ENCODE results near the gene KASH5.

The KASH5 gene

DNA sequence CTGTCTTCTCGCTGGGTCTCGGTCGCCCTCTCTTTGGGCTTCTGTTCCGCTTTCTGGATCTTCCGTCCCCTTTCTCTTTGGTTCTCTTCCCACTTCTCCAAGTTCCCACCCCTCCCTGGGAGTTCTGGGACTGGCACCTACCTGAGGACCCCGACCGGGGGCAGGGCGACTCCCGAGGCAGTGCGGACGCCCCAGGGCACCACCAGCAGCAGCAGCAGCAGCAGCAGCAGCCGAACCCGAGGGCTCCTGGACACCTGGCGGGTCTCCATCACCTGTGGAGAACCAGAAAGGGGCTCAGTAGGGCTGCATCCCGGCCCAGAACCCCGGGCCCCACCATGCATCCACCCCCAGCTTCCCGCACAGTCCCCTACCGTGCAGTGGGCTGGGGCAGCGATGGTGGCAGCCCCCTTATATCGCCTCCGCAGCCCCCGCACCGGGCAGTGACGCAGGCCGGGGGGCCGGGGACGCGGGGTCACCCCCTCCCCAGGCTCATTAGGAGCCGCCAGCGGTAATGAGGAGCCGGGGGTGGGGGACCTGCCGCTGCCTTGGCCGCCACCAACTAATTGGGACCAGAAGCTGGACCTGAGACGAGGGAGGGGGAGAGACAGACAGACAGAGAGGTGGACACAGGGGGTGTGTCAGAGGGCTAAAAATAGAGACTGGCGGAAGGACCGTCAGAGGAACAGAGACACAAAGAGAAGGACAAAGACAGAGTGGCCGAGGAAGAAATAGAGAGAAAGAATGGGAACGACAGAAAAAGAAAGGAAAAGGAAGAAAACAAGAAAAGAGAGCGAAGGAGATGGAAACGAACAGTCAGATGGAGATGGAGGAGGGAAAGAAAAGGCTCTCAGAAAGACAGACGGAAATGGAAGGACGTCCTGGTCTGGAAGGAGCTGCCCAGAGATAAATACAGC lies 35.3 kb downstream of the KASH5 start, which contains the start of gene PTH2:
PTH2 (minus strand) TSS at position 371 of the 914 bp plus-strand sequence; CDS start at position 269, 102 bp downstream.
- Histone ChIP-seq H3K36me3 (ENCODE audit: insufficient read depth, low read length) (no peaks in the 10 kb centered on the region), H3K9me3 (ENCODE audit: low read length) (peaks cover 2% of the 10 kb centered on the region), H3K4me1 (ENCODE audit: insufficient read depth, low read length) (peaks cover 18% of the 10 kb centered on the region), H3K4me3 (ENCODE audit: low read length) (peak within 1 kb of the TSS; percentile 20), H2AFZ (ENCODE audit: low read depth, low read length) (no peak within 1 kb of the TSS), H3K27me3 (ENCODE audit: insufficient read depth, low read length) (peaks cover 91% of the 10 kb centered on the region)

DNA sequence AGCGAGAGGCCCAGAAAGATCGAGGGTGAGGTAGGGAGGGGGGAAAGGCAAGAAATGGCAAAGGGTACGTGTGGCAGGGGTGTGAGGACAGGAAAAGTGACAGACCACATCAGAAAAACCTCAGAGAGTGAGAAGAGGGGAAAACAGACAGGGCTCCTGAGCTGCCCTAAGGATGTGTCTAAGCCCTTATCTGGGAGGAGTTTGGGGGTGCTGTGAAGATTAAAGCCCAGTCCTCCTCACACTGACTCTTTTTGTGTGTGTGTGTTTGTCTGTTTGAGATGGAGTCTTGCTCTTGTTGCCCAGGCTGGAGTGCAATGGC lies 35.9 kb downstream of the KASH5 start:
- no peak overlapping the region for H2AFZ ChIP-seq (ENCODE audit: low read depth, low read length)
- peaks cover 2% of the 10 kb centered on the region for H3K9me3 ChIP-seq (ENCODE audit: low read length)
- peaks cover 91% of the 10 kb centered on the region for H3K27me3 ChIP-seq (ENCODE audit: insufficient read depth, low read length)
- H3K4me1 ChIP-seq (ENCODE audit: insufficient read depth, low read length) = peaks cover 23% of the 10 kb centered on the region
- H3K4me3 ChIP-seq (ENCODE audit: low read length) = no peak overlapping the region
- H3K36me3 ChIP-seq (ENCODE audit: insufficient read depth, low read length) = no peaks in the 10 kb centered on the region

DNA sequence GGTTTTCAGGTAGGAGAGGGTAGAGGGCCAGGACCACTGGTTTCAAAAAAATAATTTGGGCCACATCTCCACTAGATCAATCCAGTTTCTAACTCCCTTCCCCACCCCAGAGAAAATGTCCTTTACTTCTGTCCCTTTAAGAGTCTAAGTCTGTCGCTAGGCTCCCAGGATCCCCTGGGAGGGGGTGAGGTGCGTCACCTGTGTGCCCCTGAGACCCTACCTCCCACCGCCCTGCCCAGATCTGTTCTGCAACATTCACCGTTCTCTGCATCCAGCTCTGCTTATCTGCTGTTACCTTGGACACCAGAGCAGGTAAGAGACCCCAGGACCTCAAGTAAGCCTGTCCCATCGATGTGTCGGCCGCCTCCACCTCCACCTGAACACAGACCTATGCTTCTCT lies 37.1 kb downstream of the KASH5 start, which contains the start of gene GFY:
GFY (plus strand) TSS at position 211 of the 400 bp plus-strand sequence. CDS start 1,043 bp downstream, outside the sequence.
- Histone ChIP-seq H3K36me3 (ENCODE audit: insufficient read depth, low read length) (no peaks in the 10 kb centered on the region), H3K4me3 (ENCODE audit: low read length) (no peak within 1 kb of the TSS), H3K27me3 (ENCODE audit: insufficient read depth, low read length) (peaks cover 92% of the 10 kb centered on the region), H2AFZ (ENCODE audit: low read depth, low read length) (no peak within 1 kb of the TSS), H3K9me3 (ENCODE audit: low read length) (peaks cover 2% of the 10 kb centered on the region), H3K4me1 (ENCODE audit: insufficient read depth, low read length) (peaks cover 25% of the 10 kb centered on the region)

DNA sequence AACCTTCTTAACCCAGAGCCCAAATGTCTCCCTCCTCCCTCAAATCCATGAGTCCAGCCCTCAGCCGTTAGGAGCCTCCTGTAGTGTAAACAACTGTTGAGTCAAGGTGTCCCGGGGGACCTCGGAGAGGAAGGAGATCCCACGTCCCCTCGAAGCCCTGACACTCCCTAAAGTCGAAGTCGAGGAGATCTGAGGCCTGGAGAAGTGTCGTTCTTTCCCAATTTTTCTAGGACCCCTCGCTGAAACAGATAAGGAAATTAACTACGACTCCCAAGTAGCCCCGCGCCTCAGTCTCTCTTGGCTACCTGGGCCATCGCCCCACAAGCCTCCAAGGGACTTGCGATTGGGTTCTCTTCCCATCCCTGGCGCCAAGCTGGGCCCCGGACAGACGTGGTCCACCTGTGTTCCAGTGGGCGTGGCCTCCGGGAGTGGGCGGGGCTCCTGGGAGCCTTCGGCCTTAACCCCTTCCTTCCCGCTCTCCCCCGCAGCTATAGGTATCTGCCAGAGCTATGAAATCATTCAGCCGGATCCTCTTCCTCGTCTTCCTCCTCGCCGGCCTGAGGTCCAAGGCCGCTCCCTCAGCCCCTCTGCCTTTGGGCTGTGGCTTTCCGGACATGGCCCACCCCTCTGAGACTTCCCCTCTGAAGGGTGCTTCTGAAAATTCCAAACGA lies 38.0 kb downstream of the KASH5 start:
- H3K36me3 ChIP-seq (ENCODE audit: insufficient read depth, low read length) = no peaks in the 10 kb centered on the region
- H2AFZ ChIP-seq (ENCODE audit: low read depth, low read length) = no peak overlapping the region
- H3K9me3 ChIP-seq (ENCODE audit: low read length) = peaks cover 2% of the 10 kb centered on the region
- peaks cover 91% of the 10 kb centered on the region for H3K27me3 ChIP-seq (ENCODE audit: insufficient read depth, low read length)
- H3K4me3 ChIP-seq (ENCODE audit: low read length) = no peak overlapping the region
- peaks cover 25% of the 10 kb centered on the region for H3K4me1 ChIP-seq (ENCODE audit: insufficient read depth, low read length)

DNA sequence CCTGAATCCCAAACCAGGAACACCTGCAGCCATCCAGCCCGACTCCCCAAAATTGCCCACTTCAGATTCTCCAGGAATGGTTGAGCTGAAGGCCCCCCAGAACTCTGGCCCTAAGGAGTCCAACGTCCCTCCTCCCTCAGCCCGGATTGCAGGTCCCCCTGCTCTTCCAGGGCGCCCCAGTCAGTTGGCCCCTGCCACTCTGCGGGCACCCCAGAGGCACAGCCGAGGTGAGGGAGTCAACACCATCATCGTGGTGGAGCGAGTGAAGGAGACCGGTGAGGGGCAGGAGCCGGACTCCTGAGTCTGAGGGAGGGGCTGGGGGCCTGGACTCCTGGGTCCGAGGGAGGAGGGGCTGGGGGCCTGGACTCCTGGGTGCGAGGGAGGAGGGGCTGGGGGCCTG lies 39.3 kb downstream of the KASH5 start:
- Histone ChIP-seq H3K36me3 (ENCODE audit: insufficient read depth, low read length) (no peaks in the 10 kb centered on the region), H3K27me3 (ENCODE audit: insufficient read depth, low read length) (peaks cover 90% of the 10 kb centered on the region), H3K9me3 (ENCODE audit: low read length) (peaks cover 7% of the 10 kb centered on the region), H2AFZ (ENCODE audit: low read depth, low read length) (no peak overlapping the region), H3K4me1 (ENCODE audit: insufficient read depth, low read length) (peaks cover 25% of the 10 kb centered on the region), H3K4me3 (ENCODE audit: low read length) (no peak overlapping the region)

DNA sequence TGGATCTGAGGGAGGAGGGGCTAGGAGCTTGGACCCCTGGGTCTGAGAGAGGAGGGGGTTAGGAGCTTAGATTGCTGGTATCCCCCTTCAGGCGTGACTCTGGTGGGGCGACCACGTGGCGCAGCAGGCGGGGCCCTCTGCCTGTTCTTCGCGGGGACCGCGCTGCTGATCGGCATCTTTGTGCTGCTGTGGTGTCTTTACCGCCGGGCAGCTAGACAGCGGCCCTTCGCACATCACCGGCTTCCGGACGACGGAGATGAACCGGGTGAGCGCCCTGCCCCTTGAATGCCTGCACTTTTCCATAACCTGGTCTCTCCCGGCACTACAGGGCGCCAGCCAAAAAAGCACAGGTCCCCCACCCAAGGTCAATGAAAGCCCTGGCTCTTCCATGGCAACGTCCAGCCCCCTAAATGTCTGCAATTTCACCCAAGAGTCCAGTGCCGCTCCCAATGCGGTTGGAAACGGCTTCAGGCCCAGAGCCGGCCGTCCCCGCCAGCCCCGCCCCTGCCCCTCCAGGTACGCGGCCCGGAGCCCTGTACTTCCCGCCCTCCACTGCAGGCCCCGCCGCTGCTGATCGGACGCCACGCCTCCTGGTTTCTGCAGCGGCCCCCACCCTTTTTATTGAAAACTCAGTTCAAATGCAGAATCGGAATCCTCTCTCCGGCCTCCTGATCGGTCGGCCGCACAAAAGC lies 40.0 kb downstream of the KASH5 start:
- Histone ChIP-seq H3K4me1 (ENCODE audit: insufficient read depth, low read length) (peaks cover 20% of the 10 kb centered on the region), H3K9me3 (ENCODE audit: low read length) (peaks cover 13% of the 10 kb centered on the region), H3K27me3 (ENCODE audit: insufficient read depth, low read length) (peaks cover 90% of the 10 kb centered on the region), H3K4me3 (ENCODE audit: low read length) (peak overlapping the region; percentile 35), H2AFZ (ENCODE audit: low read depth, low read length) (peak overlapping the region; percentile 81), H3K36me3 (ENCODE audit: insufficient read depth, low read length) (no peaks in the 10 kb centered on the region)

DNA sequence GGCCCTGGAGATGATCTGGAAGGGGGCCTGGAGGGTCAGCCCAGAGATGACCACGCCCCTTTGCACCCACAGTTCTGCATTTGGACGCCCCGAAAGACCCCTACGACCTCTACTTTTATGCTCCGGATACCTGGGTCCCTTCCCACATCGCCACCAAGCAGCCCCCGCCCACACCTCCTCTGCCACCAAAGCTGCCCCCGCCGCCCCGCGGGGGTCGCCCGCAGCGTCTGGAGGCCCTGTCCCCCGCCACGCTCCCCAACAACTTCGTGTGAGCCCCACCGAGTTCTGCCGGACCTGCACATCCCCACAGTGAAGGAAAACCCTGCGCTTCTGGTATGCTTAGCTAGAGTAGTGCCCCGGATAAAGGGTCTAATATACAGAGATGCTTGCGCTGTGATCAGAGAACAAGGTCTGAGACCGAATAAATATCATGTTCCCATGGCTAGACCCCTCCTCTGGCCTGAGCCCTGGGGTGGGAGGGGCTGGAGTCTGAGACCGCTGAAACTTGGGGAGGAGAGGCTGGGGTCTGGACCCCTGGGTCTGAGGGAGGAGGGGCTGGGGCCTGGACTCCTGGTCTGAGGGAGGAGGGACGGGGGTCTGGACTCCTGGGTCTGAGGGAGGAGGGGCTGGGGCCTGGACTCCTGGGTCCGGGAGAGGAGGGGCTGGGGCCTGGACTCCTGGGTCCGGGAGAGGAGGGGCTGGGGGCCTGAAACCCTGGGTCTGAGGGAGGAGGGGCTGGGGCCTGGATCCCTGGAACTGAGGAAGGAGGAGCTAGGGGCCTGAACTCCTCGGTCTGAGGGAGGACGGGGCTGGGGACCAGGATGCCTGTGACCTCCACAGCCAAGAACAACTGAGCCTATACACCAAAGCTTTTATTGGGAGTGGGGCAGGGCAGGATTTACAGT lies 40.8 kb downstream of the KASH5 start:
- peak overlapping the region; percentile 81 for H2AFZ ChIP-seq (ENCODE audit: low read depth, low read length)
- peaks cover 90% of the 10 kb centered on the region for H3K27me3 ChIP-seq (ENCODE audit: insufficient read depth, low read length)
- H3K36me3 ChIP-seq (ENCODE audit: insufficient read depth, low read length) = no peaks in the 10 kb centered on the region
- peak overlapping the region; percentile 16 for H3K4me3 ChIP-seq (ENCODE audit: low read length)
- H3K9me3 ChIP-seq (ENCODE audit: low read length) = peaks cover 20% of the 10 kb centered on the region
- H3K4me1 ChIP-seq (ENCODE audit: insufficient read depth, low read length) = peaks cover 15% of the 10 kb centered on the region

DNA sequence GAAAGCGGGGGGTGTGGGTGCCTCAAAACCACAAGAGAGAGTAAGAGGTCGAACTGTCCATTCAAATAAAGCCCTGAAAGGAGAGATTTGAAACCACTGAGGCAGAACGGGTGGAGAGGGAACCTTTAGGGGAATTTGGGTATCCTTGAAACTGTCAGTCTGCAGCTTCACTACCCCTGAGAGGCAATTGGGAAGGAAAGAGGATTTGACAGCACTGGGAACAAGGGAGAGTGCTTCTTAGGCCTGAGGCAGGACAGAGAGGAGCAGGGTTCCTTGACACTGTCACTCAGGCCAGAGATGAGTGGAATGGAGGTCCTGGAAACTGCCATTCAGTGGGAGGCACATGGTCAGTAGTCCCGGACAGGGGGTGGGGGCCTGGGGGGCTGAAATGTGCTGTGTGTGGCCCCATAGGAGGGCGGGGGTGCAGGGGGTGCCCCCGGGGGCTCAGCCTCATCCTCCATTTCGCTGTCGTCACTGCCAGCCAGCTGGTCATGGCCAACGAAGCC lies 42.2 kb downstream of the KASH5 start:
- Histone ChIP-seq H3K4me3 (ENCODE audit: low read length) (no peak overlapping the region), H2AFZ (ENCODE audit: low read depth, low read length) (no peak overlapping the region), H3K4me1 (ENCODE audit: insufficient read depth, low read length) (peaks cover 14% of the 10 kb centered on the region), H3K36me3 (ENCODE audit: insufficient read depth, low read length) (no peaks in the 10 kb centered on the region), H3K27me3 (ENCODE audit: insufficient read depth, low read length) (peaks cover 91% of the 10 kb centered on the region), H3K9me3 (ENCODE audit: low read length) (peaks cover 25% of the 10 kb centered on the region)

DNA sequence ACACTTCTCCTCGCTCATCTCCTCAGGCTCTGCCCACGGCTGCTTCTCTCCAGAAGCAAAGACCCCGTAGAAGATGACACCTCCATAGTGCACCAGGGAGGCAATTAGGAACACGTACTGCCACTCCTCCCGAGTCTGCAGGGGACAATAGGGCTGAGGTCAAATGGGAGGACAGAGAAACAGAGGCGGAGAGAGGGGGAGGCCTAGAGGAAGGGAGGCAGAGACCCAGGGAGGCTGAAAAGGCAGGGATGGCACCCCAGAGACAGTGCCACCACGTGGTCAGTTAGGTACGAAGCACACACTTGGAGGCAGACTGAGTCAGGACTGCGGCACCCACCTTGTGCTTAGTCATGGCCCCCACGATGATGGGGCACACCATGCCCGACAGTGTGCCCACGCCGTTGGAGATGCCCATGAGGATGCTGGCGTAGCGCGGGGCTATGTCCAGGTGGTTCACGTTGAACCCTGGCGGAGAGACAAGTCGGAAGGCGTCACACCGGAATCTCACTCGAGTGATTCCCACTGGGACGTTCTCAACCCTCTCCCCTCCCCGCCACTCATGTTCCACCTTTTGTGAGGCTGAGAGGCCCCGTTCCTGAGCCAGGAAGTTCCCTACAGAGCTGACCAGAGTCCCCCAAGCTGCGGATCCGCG lies 42.8 kb downstream of the KASH5 start:
- no peak overlapping the region for H3K4me3 ChIP-seq (ENCODE audit: low read length)
- peaks cover 91% of the 10 kb centered on the region for H3K27me3 ChIP-seq (ENCODE audit: insufficient read depth, low read length)
- no peak overlapping the region for H2AFZ ChIP-seq (ENCODE audit: low read depth, low read length)
- H3K9me3 ChIP-seq (ENCODE audit: low read length) = peaks cover 24% of the 10 kb centered on the region
- no peaks in the 10 kb centered on the region for H3K36me3 ChIP-seq (ENCODE audit: insufficient read depth, low read length)
- H3K4me1 ChIP-seq (ENCODE audit: insufficient read depth, low read length) = peaks cover 14% of the 10 kb centered on the region

DNA sequence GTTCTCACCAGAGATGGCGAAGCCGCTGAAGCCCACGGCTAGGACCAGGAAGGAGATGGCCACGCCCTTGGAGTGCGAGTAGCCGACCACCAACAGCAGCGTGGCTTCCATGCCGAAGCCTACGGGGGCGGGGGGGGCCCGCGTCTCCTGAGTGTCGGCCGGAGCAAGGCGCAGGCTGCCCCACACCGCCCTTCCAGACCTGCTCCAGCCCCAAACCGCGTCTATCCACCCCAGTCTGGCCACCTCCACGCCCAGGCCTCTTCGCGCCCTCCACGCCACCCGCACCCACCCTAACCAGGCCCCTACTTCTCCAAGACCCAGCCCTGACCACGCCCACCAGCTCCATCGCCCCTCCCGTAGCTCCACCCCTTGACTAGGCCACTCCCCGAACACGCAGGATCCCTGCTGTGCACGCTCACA lies 43.3 kb downstream of the KASH5 start:
- peaks cover 14% of the 10 kb centered on the region for H3K4me1 ChIP-seq (ENCODE audit: insufficient read depth, low read length)
- H3K36me3 ChIP-seq (ENCODE audit: insufficient read depth, low read length) = no peaks in the 10 kb centered on the region
- H3K9me3 ChIP-seq (ENCODE audit: low read length) = peaks cover 23% of the 10 kb centered on the region
- H2AFZ ChIP-seq (ENCODE audit: low read depth, low read length) = no peak overlapping the region
- H3K4me3 ChIP-seq (ENCODE audit: low read length) = no peak overlapping the region
- H3K27me3 ChIP-seq (ENCODE audit: insufficient read depth, low read length) = peaks cover 91% of the 10 kb centered on the region

DNA sequence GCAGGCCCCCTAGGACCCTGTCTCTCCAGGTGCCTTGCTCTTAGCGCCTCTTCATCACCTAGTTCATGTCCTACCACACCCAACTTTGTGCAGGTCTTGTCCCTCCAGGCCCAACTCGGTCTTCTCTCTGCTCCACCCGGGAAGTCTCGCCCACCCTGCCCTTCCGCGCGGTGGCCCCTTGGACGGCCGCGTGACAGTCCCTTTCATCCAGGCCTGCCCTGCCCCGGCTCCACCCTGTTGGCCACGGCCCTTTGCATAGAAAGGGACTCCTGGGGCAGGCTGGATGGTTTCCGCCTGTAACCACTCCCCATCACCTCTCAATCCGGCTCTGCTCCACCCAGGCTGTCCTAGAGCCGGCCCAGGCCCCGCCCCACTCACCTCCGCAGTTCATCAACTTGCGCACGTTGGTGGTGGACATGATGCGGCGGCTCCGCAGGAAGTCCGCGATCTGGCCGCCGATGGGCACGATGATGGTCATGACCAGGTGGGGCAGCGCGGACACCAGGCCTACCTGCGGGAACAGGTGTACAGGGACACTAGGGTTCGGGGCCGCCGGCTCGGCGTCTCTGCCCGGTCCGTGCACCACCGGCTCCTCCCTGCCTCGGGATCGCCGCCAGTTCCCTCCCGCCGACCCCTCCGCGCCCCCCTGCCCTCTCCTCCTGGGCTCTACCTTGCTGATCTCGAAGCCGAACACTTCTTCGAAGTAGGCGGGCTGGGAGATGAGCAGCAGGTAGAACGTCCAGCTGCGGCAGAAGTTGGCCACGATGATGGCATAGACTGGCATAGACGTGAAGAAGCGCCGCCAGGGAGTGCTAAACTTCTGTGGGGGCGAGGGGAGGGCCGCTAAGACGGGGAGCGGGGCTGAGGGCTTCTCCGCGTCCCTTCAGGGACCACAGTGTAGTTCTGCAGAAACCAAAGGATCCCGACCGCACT lies 44.4 kb downstream of the KASH5 start:
- no peak overlapping the region for H3K4me3 ChIP-seq (ENCODE audit: low read length)

More for the DNA sequence above, 44.4 kb downstream of the KASH5 start:
- H3K4me1 ChIP-seq (ENCODE audit: insufficient read depth, low read length) = peaks cover 14% of the 10 kb centered on the region
- peaks cover 23% of the 10 kb centered on the region for H3K9me3 ChIP-seq (ENCODE audit: low read length)
- H3K27me3 ChIP-seq (ENCODE audit: insufficient read depth, low read length) = peaks cover 91% of the 10 kb centered on the region
- no peak overlapping the region for H2AFZ ChIP-seq (ENCODE audit: low read depth, low read length)
- no peaks in the 10 kb centered on the region for H3K36me3 ChIP-seq (ENCODE audit: insufficient read depth, low read length)

Measured in neuron (in vitro differentiated cells).